Measurements from ENCODE around the gene ROBO2.

DNA sequence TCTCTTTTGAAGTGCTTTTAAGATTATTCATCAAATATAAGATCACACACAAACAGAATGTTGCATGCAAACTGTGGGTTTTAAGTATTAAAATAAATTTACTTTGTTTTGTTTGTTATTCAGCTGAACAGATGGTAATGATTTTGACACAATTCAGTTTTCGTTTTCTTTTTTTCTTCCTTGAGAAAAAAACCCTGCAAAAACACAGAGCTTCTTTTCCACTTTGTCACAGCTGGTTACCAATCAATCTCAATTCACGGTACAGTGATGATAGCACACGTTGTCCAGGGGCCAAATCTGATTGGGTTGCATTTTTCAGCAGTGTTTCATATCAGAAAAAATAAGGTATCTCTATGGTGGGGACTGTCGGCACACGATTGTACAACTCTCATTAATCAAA lies 473.6 kb downstream of the ROBO2 start:
- TF ChIP-seq YY1 (tag by site-specific recombination; IDR thresholded peaks at IDR 0.05) (no peak), ZNF768 (tag by site-specific recombination; IDR thresholded peaks at IDR 0.05) (no peak), ZNF621 (tag by site-specific recombination; IDR thresholded peaks at IDR 0.05) (no peak), CTCF (tag by site-specific recombination; IDR thresholded peaks at IDR 0.05) (no peak)

All from HEK293 (cell line).